ENCODE measurements around the gene CTNND2.

The CTNND2 gene

GRCh38 chr5:10969684-10970180, 934.5 kb downstream of the CTNND2 start:
- no peak for ATAC-seq

- no peak for ATAC-seq
Observed at GRCh38 chr5:10964806-10965205, 939.4 kb downstream of the CTNND2 start.

- no peak for ATAC-seq
Observed at GRCh38 chr5:10958728-10959127, 945.5 kb downstream of the CTNND2 start.

- no peak for ATAC-seq
Observed at GRCh38 chr5:10949856-10950630, 954.2 kb downstream of the CTNND2 start.

GRCh38 chr5:10946050-10946449, 958.2 kb downstream of the CTNND2 start:
- no peak for ATAC-seq

GRCh38 chr5:10941900-10942299, 962.3 kb downstream of the CTNND2 start:
- ATAC-seq, result no peak

- no peak for ATAC-seq
Observed at GRCh38 chr5:10936081-10936855, 968.0 kb downstream of the CTNND2 start.

GRCh38 chr5:10935536-10935935, 968.7 kb downstream of the CTNND2 start:
- ATAC-seq, result no peak

GRCh38 chr5:10934783-10935355, 969.4 kb downstream of the CTNND2 start:
- no peak for ATAC-seq

GRCh38 chr5:10933121-10933520, 971.1 kb downstream of the CTNND2 start:
- ATAC-seq, result no peak

GRCh38 chr5:10932426-10932825, 971.8 kb downstream of the CTNND2 start:
- ATAC-seq, result no peak

GRCh38 chr5:10927608-10928007, 976.6 kb downstream of the CTNND2 start:
- ATAC-seq, result no peak

GRCh38 chr5:10923310-10923709, 980.9 kb downstream of the CTNND2 start:
- no peak for ATAC-seq
